HT1080 (cell line): ENCODE data around the gene SCGB1D1. TPM values are rescaled to one million over a fixed set of nuclear protein-coding genes. Genes with fewer than 3 reads are reported as not detected.

Experiments
- DNase-seq: peaks from one replicate; pipeline ENCODE4 v3.0.0-alpha.2; 2015; ENCODE audit warnings: low read depth
- polyA plus RNA-seq, 2 experiments: library from polyadenylated mRNA; depleted of rRNA; stranded (reverse); fragments of >200 nt; gene quantifications; 2 replicates each; pipeline ENCODE4 v1.2.3, GENCODE V29; 2015
- total RNA-seq: library from RNA; depleted of rRNA; stranded (reverse); fragments of >200 nt; shearing (Covaris generic); gene quantifications from 2 replicates; pipeline ENCODE4 v1.2.3, GENCODE V29; 2014; rRNA removed

The SCGB1D1 gene, protein sequence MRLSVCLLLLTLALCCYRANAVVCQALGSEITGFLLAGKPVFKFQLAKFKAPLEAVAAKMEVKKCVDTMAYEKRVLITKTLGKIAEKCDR
- not detected in 2 replicates for total RNA-seq
- polyA plus RNA-seq (2015; cell fraction: cytosol; rRNA removed) = not detected in 2 replicates
- polyA plus RNA-seq (2015; cell fraction: nucleus; rRNA removed) = not detected in 2 replicates

DNA sequence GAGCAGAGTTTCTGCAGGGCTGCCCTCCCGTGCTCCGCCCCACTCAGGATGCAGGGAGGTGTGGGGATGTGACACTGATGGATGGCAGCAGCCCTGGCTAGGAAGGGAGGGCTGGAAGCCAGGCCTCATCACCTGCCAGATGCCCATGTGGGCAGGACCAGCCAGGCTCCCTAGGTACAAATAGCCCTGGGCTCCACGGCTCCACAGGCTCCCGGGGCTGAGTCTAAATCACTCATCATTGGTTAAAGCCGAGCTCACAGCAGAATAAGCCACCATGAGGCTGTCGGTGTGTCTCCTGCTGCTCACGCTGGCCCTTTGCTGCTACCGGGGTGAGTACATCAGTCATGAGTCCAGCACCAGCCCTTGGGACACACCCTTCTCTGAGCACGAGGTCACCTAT, at the start of gene SCGB1D1:
Gene SCGB1D1 (plus strand): TSS at position 206 of the 400 bp plus-strand sequence. CDS start 69 bp downstream, at position 275.
- no peak for DNase-seq

DNA sequence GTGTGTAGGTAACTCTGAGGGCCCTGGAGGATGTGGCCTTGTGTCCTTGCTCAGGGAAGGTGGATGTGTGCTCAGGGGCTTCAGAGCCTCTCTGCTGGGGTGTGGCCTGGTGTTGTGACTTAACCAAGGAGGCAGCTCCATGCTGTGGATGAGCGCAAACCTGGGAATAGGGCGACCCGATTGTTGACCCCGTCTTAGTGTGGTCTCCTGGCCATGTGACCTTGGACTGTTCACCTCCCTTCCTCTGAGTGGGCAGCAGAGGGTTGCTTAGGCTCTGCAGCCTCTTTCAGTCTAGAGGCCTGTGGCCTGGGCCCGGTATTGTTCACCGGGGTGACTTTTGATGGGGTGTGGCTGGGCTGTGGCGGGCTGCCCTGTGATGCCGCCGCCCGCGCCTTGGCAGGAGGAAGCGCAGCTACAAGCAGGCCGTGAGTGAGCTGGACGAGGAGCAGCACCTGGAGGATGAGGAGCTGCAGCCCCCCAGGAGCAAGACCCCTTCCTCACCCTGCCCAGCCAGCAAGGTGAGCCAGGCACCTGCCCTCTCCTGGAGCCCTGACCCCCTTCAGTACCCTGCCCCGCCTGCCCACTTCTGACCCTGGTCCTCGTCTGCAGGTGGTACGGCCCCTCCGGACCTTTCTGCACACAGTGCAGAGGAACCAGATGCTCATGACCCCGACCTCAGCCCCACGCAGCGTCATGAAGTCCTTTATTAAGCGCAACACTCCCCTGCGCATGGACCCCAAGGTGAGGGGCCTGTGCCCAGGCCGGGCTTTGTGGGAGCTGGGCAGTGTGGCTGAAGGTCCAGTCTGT, 49.5 kb upstream of the SCGB1D1 start:
- DNase-seq = no peak

DNA sequence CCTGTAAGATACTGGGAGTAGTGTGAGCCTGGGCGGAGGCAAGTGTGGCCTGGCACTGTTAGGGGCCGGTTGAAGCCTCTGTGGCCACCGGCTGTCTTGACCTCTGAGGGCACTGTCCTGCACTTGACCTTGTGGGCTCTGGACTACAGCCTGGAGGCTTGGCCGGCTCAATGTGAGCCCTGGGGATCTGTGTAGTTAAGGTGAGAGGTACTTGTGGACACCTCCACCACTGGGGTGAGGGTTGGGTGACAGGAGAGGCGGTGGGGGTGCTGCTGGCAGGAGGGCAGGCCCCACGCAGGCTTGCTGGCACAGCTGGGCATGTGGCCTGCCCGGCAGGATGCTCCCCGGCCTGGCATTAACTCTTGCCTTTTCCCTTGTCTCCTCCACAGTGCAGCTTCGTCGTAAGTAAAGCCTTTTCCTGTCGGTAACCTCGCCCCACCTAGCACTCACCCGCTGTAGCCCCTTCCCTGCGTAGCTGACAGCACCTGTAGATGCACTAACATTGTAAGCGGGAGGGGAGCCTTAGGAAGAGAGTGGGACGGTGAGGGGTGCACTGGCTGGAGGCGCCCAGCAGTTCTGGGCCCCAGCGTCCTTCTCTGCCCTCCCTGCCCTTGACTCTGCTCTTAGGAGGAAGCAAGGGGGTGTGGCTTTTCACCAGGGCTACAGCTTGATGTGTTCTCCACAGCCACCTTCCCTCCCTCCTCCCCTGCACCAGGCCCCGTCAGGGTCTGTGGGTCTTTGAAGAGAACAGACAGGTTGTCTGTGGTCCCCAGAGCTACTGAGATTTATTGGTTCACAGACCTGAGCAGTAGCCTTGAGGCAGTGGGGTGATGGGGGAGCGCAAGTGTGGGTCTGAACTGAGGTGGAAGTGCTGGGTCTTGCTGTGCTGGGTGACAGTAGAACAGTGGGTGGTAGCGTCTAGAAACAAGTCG, 48.6 kb upstream of the SCGB1D1 start:
- no peak for DNase-seq

DNA sequence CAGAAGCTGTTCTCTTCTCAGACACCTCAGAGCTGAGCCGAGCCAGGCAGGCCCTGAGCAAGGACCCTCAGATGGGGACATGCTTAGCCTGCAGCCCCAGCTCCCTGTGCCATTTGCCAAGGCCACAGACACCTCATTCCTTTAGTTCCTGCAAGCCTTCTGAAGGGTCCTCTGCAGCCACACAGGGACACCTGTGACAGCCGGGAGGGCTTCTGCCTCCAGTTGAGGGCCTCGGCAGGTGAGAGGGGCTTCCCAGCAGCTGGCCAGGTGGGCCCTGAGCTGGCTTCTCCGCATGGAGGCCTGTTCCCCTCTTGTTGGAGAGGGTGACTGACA, 48.0 kb upstream of the SCGB1D1 start:
- no peak for DNase-seq

DNA sequence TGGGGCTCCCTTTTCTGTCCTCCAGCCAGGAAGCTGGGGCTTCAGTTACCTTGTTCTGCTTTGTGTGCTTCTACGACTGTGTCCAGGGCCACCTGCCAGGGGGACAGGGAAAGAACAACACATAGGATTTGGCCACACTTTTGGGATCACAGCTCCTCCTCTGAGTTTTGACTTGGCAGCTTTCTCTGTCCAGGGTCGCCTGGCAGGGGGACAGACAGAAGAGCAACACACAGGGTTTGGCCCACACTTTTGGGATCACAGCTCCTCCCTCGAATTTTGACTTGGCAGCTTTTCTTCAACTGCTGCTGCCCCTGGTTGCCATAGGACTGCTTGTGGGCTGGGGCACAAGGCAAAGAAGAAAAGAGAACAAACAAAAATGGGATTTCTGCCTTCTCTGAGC, 47.1 kb upstream of the SCGB1D1 start:
- DNase-seq = no peak

DNA sequence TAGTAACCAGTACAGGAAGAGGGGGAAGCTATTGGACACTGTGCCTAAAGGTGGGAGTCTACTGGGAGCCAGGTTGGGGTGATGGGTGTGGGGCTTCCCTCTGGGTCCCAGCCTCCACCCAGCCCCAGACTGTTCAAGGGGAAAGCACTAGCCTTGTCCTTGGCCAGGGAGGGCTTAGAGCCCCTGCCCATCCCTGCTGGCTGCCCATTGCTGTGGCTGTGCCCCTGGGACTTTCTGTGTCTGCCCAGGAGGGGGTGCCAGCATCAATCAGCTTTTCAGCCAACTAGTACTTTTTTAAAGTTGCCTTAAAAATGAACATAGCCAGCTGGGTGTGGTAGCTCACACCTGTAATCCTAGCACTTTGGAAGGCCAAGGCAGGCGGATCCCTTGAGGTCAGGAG, 46.3 kb upstream of the SCGB1D1 start:
- no peak for DNase-seq

DNA sequence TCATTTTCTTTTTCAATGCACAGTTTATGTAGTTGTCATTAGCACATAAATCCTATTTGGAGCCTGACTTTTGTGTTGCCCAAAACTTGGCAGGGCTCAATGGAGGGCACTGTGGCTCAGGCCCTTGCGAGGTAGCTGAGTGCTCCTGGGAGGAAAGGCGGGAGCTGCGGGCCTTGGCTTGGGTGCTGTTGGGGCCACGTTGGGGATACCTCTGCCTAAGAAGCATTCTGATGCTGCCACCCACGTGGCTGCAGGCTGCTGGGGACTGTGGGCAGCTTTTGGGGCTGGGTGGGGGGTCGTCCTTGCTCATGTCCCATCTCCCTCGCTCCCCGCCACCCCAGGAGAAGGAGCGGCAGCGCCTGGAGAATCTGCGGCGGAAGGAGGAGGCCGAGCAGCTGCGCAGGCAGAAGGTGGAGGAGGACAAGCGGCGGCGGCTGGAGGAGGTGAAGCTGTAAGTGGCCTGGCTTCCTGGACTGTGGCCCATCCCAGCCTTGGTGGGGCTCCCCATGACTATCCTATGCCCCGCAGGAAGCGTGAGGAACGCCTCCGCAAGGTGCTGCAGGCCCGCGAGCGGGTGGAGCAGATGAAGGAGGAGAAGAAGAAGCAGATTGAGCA, 45.3 kb upstream of the SCGB1D1 start:
- DNase-seq = no peak

DNA sequence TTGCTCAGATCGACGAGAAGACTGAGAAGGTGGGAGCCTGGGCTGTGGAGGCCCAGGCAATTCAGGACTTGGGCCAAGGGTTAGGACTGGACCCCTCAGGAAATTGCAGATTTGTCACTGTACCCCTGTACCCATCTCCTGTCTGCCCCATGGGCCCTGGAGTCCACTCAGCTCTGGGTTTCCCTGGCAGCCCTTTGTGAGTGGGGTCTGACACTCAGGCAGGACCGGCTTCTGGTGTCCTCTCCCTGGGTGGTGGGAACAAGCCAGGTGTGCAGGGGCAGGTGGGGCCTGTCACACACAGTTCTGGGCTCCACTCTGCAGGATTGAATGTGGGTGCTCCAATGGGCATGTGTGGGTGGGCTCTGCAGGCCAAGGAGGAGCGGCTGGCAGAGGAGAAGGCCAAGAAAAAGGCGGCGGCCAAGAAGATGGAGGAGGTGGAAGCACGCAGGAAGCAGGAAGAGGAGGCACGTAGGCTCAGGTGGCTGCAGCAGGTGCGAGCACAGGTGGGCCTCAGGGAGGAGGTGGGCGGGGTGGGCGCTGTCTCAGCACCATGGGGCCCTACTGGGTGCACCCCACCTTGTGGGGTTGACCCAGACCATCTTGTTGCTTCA, 44.6 kb upstream of the SCGB1D1 start:
- DNase-seq = no peak

DNA sequence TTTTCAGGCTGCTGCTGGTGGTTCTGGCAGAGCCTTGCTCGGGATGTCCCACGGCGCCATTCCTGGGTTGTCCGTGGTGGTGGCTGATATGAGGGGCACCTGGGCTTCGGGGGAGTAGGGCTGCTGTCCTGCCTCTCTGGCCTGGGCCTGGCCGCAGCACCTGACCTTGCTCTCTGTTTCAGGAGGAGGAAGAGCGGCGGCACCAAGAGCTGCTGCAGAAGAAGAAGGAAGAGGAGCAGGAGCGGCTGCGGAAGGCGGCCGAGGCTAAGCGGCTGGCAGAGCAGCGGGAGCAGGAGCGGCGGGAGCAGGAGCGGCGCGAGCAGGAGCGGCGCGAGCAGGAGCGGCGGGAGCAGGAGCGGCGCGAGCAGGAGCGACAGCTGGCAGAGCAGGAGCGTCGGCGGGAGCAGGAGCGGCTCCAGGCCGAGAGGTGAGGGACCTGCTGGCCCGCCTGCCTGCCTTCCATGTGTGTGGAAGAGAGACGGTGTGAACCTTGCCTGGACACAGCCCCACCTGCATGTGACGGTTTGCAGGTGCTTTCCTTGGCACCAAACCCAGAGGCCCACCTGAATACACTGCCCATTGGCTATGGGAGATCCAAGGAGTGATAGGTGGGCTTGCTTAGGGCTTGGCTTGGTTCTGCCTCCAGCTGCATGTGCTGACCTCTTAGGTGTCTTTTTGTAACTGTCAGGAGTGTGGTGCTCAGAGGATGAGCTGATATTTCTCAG, 43.4 kb upstream of the SCGB1D1 start:
- DNase-seq = no peak

DNA sequence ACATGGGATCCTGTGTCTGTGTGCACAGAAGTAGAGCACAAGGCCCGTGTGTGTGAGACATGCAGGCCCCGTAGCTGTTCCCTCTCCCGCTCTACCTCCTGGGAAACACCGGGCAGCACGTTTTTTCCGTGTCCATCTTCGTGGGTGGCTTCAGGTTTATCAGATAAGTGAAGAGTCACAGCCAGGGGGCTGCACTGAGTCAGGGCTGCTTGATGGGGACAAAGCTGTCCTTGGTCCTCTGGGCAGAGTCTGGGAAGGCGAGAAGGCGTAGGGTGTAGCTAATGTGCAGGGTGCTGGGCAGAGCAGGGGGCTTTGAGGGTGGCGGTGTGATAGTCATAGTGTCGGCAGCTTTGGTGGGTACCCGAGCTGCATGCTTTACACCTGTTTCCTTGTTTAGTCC, 42.5 kb upstream of the SCGB1D1 start:
- no peak for DNase-seq

DNA sequence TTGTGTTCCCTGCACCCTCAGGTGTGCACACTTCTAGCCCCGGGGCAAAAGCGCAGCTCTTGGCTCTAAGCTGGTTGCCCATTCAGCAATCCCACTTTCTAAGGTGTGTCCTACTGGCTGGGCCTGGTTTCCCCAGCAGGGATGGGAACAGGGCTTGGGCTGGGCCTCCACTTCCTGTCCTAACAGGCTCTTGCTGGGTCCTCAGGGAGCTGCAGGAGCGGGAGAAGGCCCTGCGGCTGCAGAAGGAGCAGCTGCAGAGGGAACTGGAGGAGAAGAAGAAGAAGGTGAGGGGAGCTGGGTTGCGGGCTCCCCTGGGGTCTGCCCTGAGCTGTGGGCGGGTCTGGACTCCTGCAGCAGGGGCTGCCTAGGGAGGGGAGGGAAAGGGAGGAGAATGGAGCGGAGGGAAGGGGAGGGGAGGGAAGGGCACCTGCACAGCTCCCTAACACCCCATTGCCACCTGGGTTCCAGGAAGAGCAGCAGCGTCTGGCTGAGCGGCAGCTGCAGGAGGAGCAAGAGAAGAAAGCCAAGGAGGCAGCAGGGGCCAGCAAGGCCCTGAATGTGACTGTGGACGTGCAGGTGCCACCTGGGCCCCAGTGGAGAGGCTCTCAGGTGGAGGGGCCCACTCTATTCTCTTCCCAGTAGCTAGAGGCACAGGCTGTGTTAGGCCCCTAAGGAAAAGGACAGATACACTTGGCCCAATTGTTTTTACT, 41.6 kb upstream of the SCGB1D1 start:
- DNase-seq = no peak

DNA sequence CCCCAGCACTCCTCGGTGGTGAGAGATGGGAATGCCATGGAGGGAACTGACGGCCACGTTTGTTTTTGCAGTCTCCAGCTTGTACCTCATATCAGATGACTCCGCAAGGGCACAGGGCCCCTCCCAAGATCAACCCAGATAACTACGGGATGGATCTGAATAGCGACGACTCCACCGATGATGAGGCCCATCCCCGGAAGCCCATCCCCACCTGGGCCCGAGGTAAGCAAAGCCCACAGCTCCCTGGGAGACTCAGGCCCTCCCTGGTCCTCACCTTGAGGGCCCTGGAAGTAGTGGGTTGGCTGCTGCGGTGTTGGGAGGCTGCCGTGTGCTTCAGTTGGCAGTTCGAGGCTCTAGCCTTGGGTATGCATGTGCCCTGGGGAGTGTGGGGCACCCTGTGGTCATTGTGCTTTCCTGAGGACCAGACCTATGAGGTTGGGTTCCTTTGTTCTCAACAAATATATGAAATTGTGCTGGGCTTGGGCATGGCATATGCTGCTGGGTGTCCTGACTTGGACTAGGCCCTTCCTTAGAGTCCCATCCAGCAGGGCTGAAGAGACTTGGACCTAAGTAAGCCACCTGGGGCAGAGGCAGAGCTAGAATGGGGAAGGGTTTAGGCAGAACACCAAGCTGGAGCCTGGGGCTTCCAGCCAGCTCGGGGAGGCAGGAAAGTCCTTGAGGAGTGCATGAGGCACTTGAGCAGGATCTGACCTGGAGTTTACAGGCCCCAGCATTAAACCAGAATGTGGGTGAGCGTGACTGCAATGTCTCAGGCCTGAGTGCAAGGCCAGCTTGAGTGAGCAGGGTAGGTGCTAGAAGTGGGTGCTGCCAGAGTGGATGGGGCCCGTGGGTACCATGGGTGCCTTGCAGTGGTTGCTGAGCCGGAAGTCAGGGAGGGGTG, 39.8 kb upstream of the SCGB1D1 start:
- no peak for DNase-seq

DNA sequence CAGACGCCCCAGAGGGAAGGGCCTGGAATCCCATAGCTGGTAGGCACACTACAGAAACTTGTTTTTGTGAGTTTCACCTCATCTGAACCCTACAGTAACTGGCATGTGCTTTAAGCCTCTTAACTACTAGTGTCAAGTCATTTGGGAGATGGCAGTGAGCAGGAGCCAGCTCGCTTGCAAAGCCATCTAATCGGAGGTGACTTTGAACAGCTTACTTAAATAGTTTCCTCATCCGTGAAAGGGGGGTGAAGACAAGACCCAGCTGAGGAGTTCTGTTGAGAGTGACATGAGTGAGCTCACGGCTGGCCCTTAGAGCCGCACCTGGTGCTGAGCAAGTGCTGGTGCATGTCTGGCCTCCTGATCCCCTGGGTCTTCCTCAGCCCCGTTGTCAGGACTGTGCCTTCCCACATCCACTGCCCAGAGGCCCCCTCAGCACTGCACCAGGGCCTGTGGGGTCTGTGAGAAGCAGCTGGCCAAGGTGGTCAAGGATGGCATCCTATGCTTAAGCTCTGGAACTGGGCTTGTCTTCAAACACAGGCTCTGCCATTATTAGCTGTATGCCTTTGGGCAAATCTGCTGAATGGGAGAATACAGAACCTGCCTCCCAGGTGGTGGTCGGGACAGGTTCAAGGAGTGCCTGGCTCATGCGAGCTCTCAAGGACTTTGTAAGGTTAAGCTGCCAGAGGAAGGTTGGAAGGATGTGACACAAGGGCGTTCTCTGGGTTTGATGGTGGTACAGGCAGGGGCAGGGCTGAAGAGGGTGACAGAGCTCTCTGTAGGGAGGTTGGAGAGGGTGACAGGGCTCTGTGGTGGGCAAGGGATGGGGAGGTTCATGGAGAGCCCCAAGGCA, 38.9 kb upstream of the SCGB1D1 start:
- DNase-seq = no peak

DNA sequence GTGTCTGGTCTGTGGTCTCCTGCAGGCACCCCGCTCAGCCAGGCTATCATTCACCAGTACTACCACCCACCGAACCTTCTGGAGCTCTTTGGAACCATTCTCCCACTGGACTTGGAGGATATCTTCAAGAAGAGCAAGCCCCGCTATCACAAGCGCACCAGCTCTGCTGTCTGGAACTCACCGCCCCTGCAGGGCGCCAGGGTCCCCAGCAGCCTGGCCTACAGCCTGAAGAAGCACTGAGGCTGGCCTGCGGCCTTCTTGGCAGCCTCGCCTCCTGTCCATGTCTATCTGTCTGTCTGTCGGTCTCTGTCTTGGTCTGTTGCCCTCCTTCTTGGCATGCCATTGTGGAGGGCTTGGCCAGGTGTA, 38.3 kb upstream of the SCGB1D1 start:
- DNase-seq = no peak

DNA sequence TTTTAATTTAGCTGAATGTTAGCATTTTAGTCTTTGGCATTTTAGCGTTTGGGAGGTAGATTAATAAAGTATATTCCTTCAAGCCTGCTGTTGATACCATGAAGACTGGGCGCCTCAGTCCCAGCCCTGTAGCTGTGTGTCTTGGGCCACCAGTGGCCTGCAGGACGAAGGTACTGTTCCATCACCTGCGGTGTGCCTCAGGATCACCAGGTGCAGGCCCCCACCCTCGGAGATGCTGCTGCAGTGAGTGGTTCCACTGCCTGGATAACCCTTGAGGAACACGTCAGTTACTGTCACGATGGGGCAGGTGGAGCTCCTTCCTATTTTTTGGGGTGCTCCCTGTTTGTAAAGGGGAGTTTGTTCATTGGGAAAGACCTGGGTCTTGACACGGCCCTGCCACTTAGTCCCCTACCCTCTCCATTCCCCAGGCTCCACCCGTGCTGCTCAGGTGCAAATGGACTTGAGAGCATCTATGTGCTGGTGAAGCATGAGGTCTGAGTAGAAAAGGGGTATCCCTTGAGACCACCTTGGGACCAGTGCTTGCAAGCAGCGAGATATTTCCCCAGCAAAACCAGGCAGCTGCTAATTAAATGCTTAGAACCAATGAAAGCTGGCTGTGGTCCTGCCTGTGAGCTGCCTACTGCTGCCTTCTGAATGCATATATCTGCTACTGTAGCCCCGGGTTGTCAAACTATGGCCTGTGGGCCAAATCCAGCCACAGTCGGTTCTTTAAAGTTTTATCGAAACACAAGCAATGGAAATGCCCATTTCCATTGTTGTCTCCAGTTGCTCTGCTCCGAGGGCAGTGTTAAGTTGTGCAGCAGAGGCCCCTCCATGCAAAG, 37.5 kb upstream of the SCGB1D1 start:
- DNase-seq = no peak

DNA sequence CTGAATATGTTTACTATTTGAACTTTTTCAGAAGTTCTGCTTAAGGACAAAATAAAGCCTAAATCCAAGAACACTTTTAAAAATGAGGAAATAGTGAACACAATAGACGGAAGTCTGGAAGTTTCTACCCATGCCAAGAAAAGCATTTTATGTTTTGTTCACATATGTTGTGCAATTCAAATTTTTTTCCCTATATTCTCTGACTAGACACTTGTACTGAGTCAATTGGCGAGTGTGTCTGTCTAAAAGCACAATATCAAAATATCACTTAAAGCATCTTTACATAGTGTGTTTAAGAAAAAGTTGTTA, 37.0 kb upstream of the SCGB1D1 start:
- no peak for DNase-seq

DNA sequence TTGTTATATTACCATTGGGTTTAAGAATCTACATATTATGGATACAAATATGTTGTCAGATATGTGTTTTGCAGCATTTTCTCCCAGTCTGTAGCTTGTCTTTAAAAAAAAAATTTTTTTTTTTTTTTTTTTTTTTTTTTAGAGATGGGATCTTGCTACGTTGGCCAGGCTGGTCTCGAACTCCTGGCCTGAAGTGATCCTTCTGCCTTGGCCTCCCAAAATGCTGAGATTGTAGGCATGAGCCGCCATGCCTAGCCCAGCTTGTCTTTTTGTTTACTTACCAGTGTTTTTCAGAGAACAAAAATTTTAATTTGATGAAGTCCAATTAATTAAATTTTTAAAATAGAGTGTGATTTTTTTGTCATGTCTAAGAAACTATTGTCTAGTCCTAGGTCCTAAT, 36.4 kb upstream of the SCGB1D1 start:
- DNase-seq = no peak
